ENCODE results near the gene DOCK3.
"Not testable (repeated sequence)": the region's sequence is repeated elsewhere in the genome, so short reads cannot be mapped to it uniquely, and the experiment has no call there.

DOCK3 gene

GRCh38 chr3:50806806-50807205 is 132.1 kb downstream of the DOCK3 start:
- no peak for DNase-seq (ENCODE audit: low read depth)

- no peak for DNase-seq (ENCODE audit: low read depth)
Measured at GRCh38 chr3:50807266-50807665, 132.5 kb downstream of the DOCK3 start.

GRCh38 chr3:50811893-50812292 is 137.2 kb downstream of the DOCK3 start:
- DNase-seq (ENCODE audit: low read depth) = no peak

- DNase-seq (ENCODE audit: low read depth) = no peak
Measured at GRCh38 chr3:50815844-50816243, 141.1 kb downstream of the DOCK3 start.

- DNase-seq (ENCODE audit: low read depth) = no peak
Measured at GRCh38 chr3:50816894-50817293, 142.2 kb downstream of the DOCK3 start.

- no peak for DNase-seq (ENCODE audit: low read depth)
Measured at GRCh38 chr3:50817756-50818529, 143.2 kb downstream of the DOCK3 start.

GRCh38 chr3:50819882-50820281 is 145.2 kb downstream of the DOCK3 start:
- no peak for DNase-seq (ENCODE audit: low read depth)

- DNase-seq (ENCODE audit: low read depth) = no peak
Measured at GRCh38 chr3:50825841-50826240, 151.1 kb downstream of the DOCK3 start.

GRCh38 chr3:50830451-50830850 is 155.7 kb downstream of the DOCK3 start:
- DNase-seq (ENCODE audit: low read depth) = no peak

- not testable (repeated sequence) for DNase-seq (ENCODE audit: low read depth)
Measured at GRCh38 chr3:50831009-50831408, 156.3 kb downstream of the DOCK3 start.

- no peak for DNase-seq (ENCODE audit: low read depth)
Measured at GRCh38 chr3:50840983-50841489, 166.3 kb downstream of the DOCK3 start.

GRCh38 chr3:50848308-50848707 is 173.6 kb downstream of the DOCK3 start:
- no peak for DNase-seq (ENCODE audit: low read depth)

GRCh38 chr3:50850639-50851511 is 176.1 kb downstream of the DOCK3 start:
- no peak for DNase-seq (ENCODE audit: low read depth)

- DNase-seq (ENCODE audit: low read depth) = no peak
Measured at GRCh38 chr3:50853936-50854335, 179.2 kb downstream of the DOCK3 start.

- no peak for DNase-seq (ENCODE audit: low read depth)
Measured at GRCh38 chr3:50862221-50862620, 187.5 kb downstream of the DOCK3 start.

GRCh38 chr3:50873376-50874157 is 198.8 kb downstream of the DOCK3 start:
- no peak for DNase-seq (ENCODE audit: low read depth)

GRCh38 chr3:50874876-50875275 is 200.1 kb downstream of the DOCK3 start:
- not testable (repeated sequence) for DNase-seq (ENCODE audit: low read depth)

- no peak for DNase-seq (ENCODE audit: low read depth)
Measured at GRCh38 chr3:50876947-50877346, 202.2 kb downstream of the DOCK3 start.

GRCh38 chr3:50882733-50883132 is 208.0 kb downstream of the DOCK3 start:
- DNase-seq (ENCODE audit: low read depth) = not testable (repeated sequence)

GRCh38 chr3:50883755-50884154 is 209.0 kb downstream of the DOCK3 start:
- no peak for DNase-seq (ENCODE audit: low read depth)

- DNase-seq (ENCODE audit: low read depth) = no peak
Measured at GRCh38 chr3:50885070-50885850, 210.5 kb downstream of the DOCK3 start.
